Astrocyte of the spinal cord (primary cell): Measurements from ENCODE around the gene GRN.
"Not testable (repeated sequence)": the region's sequence is repeated elsewhere in the genome, so short reads cannot be mapped to it uniquely, and the experiment has no call there.

Source experiments
- DNase-seq: peaks from one replicate; pipeline ENCODE4 v3.0.0; 2011; ENCODE audit warnings: low read depth, low spot score
- H3K4me3 ChIP-seq: 2 replicates; pipeline ENCODE4 v1.5.1; 2011; ENCODE audit warnings: low read depth, mild to moderate bottlenecking, low read length, moderate library complexity
- CTCF ChIP-seq: IDR thresholded peaks from 2 replicates; pipeline ENCODE4 v1.5.1; 2012; ENCODE audit warnings: low read depth, mild to moderate bottlenecking, low read length, inconsistent platforms
- in situ Hi-C: cut with HindIII; loops from 2 replicates; pipeline ENCODE4 v1.10.0; 2017; ENCODE audit warnings: low sequenced_read_pairs

The GRN gene

GRCh38 chr17:44334727-44335126, 10.4 kb upstream of the GRN start:
- no peak overlapping the region for H3K4me3 ChIP-seq
- no peak for TF ChIP-seq CTCF
- DNase-seq, result no peak
- in situ Hi-C loops, result no loop called here

GRCh38 chr17:44335564-44335963, 9.5 kb upstream of the GRN start:
- DNase-seq, result no peak
- no peak for TF ChIP-seq CTCF
- in situ Hi-C loops, result no loop called here
- no peak overlapping the region for H3K4me3 ChIP-seq

- no peak overlapping the region for H3K4me3 ChIP-seq
- no peak for DNase-seq
- in situ Hi-C loops, result no loop called here
- no peak for TF ChIP-seq CTCF
These were observed 9.1 kb upstream of the GRN start for GRCh38 chr17:44335968-44336367.

GRCh38 chr17:44338702-44339101, 6.4 kb upstream of the GRN start:
- no peak for DNase-seq
- TF ChIP-seq CTCF, result no peak
- no peak overlapping the region for H3K4me3 ChIP-seq
- in situ Hi-C loops, result no loop called here

- in situ Hi-C loops, DNase-seq, H3K4me3 ChIP-seq: not testable (repeated sequence)
These were observed 4.5 kb upstream of the GRN start for GRCh38 chr17:44340553-44340952.

- in situ Hi-C loops, result no loop called here
- H3K4me3 ChIP-seq, result no peak overlapping the region
- no peak for TF ChIP-seq CTCF
- no peak for DNase-seq
These were observed 1.4 kb upstream of the GRN start for GRCh38 chr17:44343510-44344209.

GRCh38 chr17:44345454-44346026, 438 bp downstream of the GRN start:
- H3K4me3 ChIP-seq, result peak overlapping the region; percentile 95
- peak; percentile 58 for TF ChIP-seq CTCF
- peak; percentile 56 for DNase-seq
- in situ Hi-C loops, result no loop called here
